Liver (tissue), 9 donors: ENCODE results near the gene OR6B1. TPM values are rescaled to one million over a fixed set of nuclear protein-coding genes. Genes with fewer than 3 reads are reported as not detected.

Experiments used
- DNase-seq: peaks from one replicate; pipeline ENCODE4 v3.0.0-alpha.2; 2017; ENCODE audit warnings: low spot score
- H3K27ac ChIP-seq, 2 donors: one replicate each; pipeline ENCODE4 v1.7.0; 2013; ENCODE audit warnings: inconsistent platforms in 2 of 2, low read length in 2 of 2, control low read depth in 1 of 2, low read depth in 1 of 2, mild to moderate bottlenecking in 1 of 2
- H3K27me3 ChIP-seq, 4 donors: one replicate each; pipeline versions ENCODE4 v1.6.1 to v1.7.0; 2013; ENCODE audit warnings: low read length in 3 of 4, inconsistent platforms in 1 of 4, mild to moderate bottlenecking in 1 of 4, moderate library complexity in 1 of 4; ENCODE audit not compliant: control insufficient read depth in 4 of 4, insufficient read depth in 4 of 4
- H3K36me3 ChIP-seq, 4 donors: one replicate each; pipeline versions ENCODE4 v1.6.1 to v1.7.0; 2013; ENCODE audit warnings: low read length in 3 of 4, mild to moderate bottlenecking in 3 of 4, low read depth in 1 of 4, moderate library complexity in 1 of 4; ENCODE audit not compliant: control insufficient read depth in 4 of 4, insufficient read depth in 3 of 4
- H3K4me1 ChIP-seq, 4 donors: one replicate each; pipeline versions ENCODE4 v1.6.1 to v1.7.0; 2013; ENCODE audit warnings: low read length in 3 of 4, mild to moderate bottlenecking in 3 of 4, moderate library complexity in 1 of 4; ENCODE audit not compliant: control insufficient read depth in 4 of 4, insufficient read depth in 4 of 4
- H3K4me3 ChIP-seq, 3 donors: one replicate each; pipeline versions ENCODE4 v1.6.1 to v1.7.0; 2013; ENCODE audit warnings: low read length in 3 of 3, control low read depth in 1 of 3, low read depth in 1 of 3, mild to moderate bottlenecking in 1 of 3
- H3K9ac ChIP-seq, 2 donors: one replicate each; pipeline ENCODE4 v1.7.0; 2013; ENCODE audit warnings: low read length in 2 of 2, mild to moderate bottlenecking in 2 of 2, moderate library complexity in 2 of 2, control low read depth in 1 of 2, low read depth in 1 of 2
- H3K9me3 ChIP-seq, 4 donors: one replicate each; pipeline versions ENCODE4 v1.6.1 to v1.7.0; 2013; ENCODE audit warnings: low read length in 3 of 4; ENCODE audit not compliant: control insufficient read depth in 4 of 4
- ATF3 ChIP-seq: IDR thresholded peaks from 2 replicates; pipeline ENCODE4 v1.6.1; 2016; ENCODE audit warnings: antibody characterized with exemption
- CTCF ChIP-seq: fragments of 150-350 bp; IDR thresholded peaks from 2 replicates; pipeline ENCODE4 v1.5.1; 2017; ENCODE audit warnings: improper control_type of control experiment, low read depth, low read length; ENCODE audit not compliant: missing input control
- EGR1 ChIP-seq, 2 donors: IDR thresholded peaks; 2 replicates each; pipeline ENCODE4 v1.6.1; 2016 to 2018; ENCODE audit warnings: antibody characterized with exemption in 2 of 2, low read depth in 2 of 2
- FOXA1 ChIP-seq: IDR thresholded peaks from 2 replicates; pipeline ENCODE4 v1.6.1; 2016; ENCODE audit warnings: antibody characterized with exemption
- FOXA2 ChIP-seq: IDR thresholded peaks from 2 replicates; pipeline ENCODE4 v1.6.1; 2016; ENCODE audit warnings: antibody characterized with exemption
- GABPA ChIP-seq, 2 donors: IDR thresholded peaks in 1 of 2; conservative IDR thresholded peaks in 1 of 2; 2 replicates each; pipeline ENCODE4 v1.6.1; 2016; ENCODE audit warnings: antibody characterized with exemption in 2 of 2, mild to moderate bottlenecking in 1 of 2, moderate library complexity in 1 of 2
- HNF4A ChIP-seq, 2 donors: conservative IDR thresholded peaks; 2 replicates each; pipeline ENCODE4 v1.6.1; 2016; ENCODE audit warnings: antibody characterized with exemption in 2 of 2, mild to moderate bottlenecking in 2 of 2
- HNF4G ChIP-seq: IDR thresholded peaks from 2 replicates; pipeline ENCODE4 v1.6.1; 2016; ENCODE audit warnings: antibody characterized with exemption
- JUND ChIP-seq, 2 donors: IDR thresholded peaks; 2 replicates each; pipeline ENCODE4 v1.6.1; 2016; ENCODE audit warnings: antibody characterized with exemption in 2 of 2
- MAX ChIP-seq: IDR thresholded peaks from 2 replicates; pipeline ENCODE4 v1.6.1; 2016; ENCODE audit warnings: antibody characterized with exemption
- NR2F2 ChIP-seq: IDR thresholded peaks from 2 replicates; pipeline ENCODE4 v1.6.1; 2016; ENCODE audit warnings: antibody characterized with exemption
- RAD21 ChIP-seq, 2 donors: IDR thresholded peaks; 2 replicates each; pipeline ENCODE4 v1.6.1; 2016; ENCODE audit warnings: antibody characterized with exemption in 2 of 2, mild to moderate bottlenecking in 2 of 2
- REST ChIP-seq: IDR thresholded peaks from 2 replicates; pipeline ENCODE4 v1.6.1; 2016; ENCODE audit warnings: antibody characterized with exemption, mild to moderate bottlenecking
- RXRA ChIP-seq, 2 donors: IDR thresholded peaks; 2 replicates each; pipeline ENCODE4 v1.6.1; 2017 to 2018; ENCODE audit warnings: antibody characterized with exemption in 2 of 2, mild to moderate bottlenecking in 1 of 2
- SP1 ChIP-seq: IDR thresholded peaks from 2 replicates; pipeline ENCODE4 v1.6.1; 2018; ENCODE audit warnings: antibody characterized with exemption, mild to moderate bottlenecking
- TAF1 ChIP-seq: conservative IDR thresholded peaks from 2 replicates; pipeline ENCODE4 v1.6.1; 2016; ENCODE audit warnings: antibody characterized with exemption, mild to moderate bottlenecking
- YY1 ChIP-seq: IDR thresholded peaks from 2 replicates; pipeline ENCODE4 v1.6.1; 2016; ENCODE audit warnings: antibody characterized with exemption, mild to moderate bottlenecking
- ZBTB33 ChIP-seq: IDR thresholded peaks from 2 replicates; pipeline ENCODE4 v1.6.1; 2016; ENCODE audit warnings: antibody characterized with exemption
- WGBS: extraction: QIAGEN DNeasy Blood & Tissue Kit; methylation state at CpG from one replicate; pipeline ENCODE4 v1.1.7; 2013; 5-methylcytosine and 5-hydroxymethylcytosine counted together
- polyA plus RNA-seq, 2 donors: library from polyadenylated mRNA; stranded (reverse) in 1 of 2; unstranded in 1 of 2; fragments of 200-250 nt in 1 of 2; fragments of >200 nt in 1 of 2; fragmentation: Nextera tagmentation in 1 of 2; extraction: Ambion mirVana in 1 of 2; gene quantifications; one replicate each; pipeline versions ENCODE4 v1.2.1 to v1.2.3, GENCODE V29; 2013 to 2015
- total RNA-seq, 2 donors: library from RNA; depleted of rRNA; stranded (reverse); fragments of >200 nt; gene quantifications; one replicate each; pipeline ENCODE4 v1.2.3, GENCODE V29; 2014
- donor health status: healthy.
- donor health status: healthy.
- donor health status: healthy.
- donor health status: healthy.
- donor health status: healthy.

The OR6B1 gene
- total and polyA plus RNA-seq, 4 donors = 0.05 TPM; not detected in 3

- Histone ChIP-seq H3K9me3 (no peaks in the 10 kb centered on the region), H3K4me1 (no peaks in the 10 kb centered on the region), H3K27me3 (no peaks in the 10 kb centered on the region), H3K36me3 (no peaks in the 10 kb centered on the region), H3K4me3 (no peak overlapping the region), H3K27ac (no peak overlapping the region), H3K9ac (no peak overlapping the region)
- WGBS = 89% methylated on average over 4 of the region's 4 CpGs
- DNase-seq = no peak
- TF ChIP-seq RAD21 (IDR thresholded peaks at IDR 0.05) (no peak), MAX (no peak), ATF3 (no peak), NR2F2 (no peak), YY1 (no peak), FOXA1 (no peak), GABPA (IDR thresholded peaks at IDR 0.05 in 1 of 2, conservative IDR thresholded peaks at IDR 0.05 in 1 of 2) (no peak), FOXA2 (no peak), HNF4G (no peak), ZBTB33 (no peak), TAF1 (no peak), EGR1 (IDR thresholded peaks at IDR 0.05; ENCODE audit: low read depth in 2 of 2) (no peak), JUND (IDR thresholded peaks at IDR 0.05) (no peak), HNF4A (conservative IDR thresholded peaks at IDR 0.05) (no peak), RXRA (IDR thresholded peaks at IDR 0.05) (no peak), SP1 (no peak), REST (no peak), CTCF (no peak)
These were observed 23.2 kb downstream of the OR6B1 start for GRCh38 chr7:144023171-144023827.
